Osteoblast (primary cell): ENCODE results near the gene NSF. TPM values are rescaled to one million over a fixed set of nuclear protein-coding genes. Genes with fewer than 3 reads are reported as not detected.
"Not testable (repeated sequence)": the region's sequence is repeated elsewhere in the genome, so short reads cannot be mapped to it uniquely, and the experiment has no call there.

Source experiments
- DNase-seq: peaks from one replicate; pipeline ENCODE4 v3.0.0; 2011; ENCODE audit warnings: low spot score, mixed read lengths; ENCODE audit not compliant: insufficient read length; ENCODE audit errors: missing footprints
- H2AFZ ChIP-seq: 2 replicates; pipeline ENCODE4 v1.6.0; 2011; ENCODE audit warnings: mild to moderate bottlenecking, low read length
- H3K27ac ChIP-seq: 2 replicates; pipeline ENCODE4 v1.5.1; 2011; ENCODE audit warnings: mild to moderate bottlenecking, low read depth, low read length, moderate library complexity
- H3K27me3 ChIP-seq: 2 replicates; pipeline ENCODE4 v1.6.0; 2012; ENCODE audit warnings: mild to moderate bottlenecking, control low read depth, inconsistent platforms, low read length, moderate library complexity; ENCODE audit not compliant: insufficient read depth
- H3K36me3 ChIP-seq: 2 replicates; pipeline ENCODE4 v1.5.1; 2011; ENCODE audit warnings: mild to moderate bottlenecking, low read length, control low read depth, moderate library complexity; ENCODE audit not compliant: insufficient read depth
- H3K4me1 ChIP-seq: 2 replicates; pipeline ENCODE4 v1.5.1; 2011; ENCODE audit warnings: mild to moderate bottlenecking, low read length, control low read depth, moderate library complexity; ENCODE audit not compliant: insufficient read depth
- H3K4me2 ChIP-seq: 2 replicates; pipeline ENCODE4 v1.6.0; 2011; ENCODE audit warnings: mild to moderate bottlenecking, low read length; ENCODE audit not compliant: insufficient read depth
- H3K4me3 ChIP-seq: fragments of 200-600 bp; sonication (generic); 3 replicates; pipeline ENCODE4 v1.5.1; 2012; ENCODE audit warnings: mild to moderate bottlenecking, low read length, inconsistent platforms; ENCODE audit not compliant: insufficient read depth
- H3K79me2 ChIP-seq: 2 replicates; pipeline ENCODE4 v1.6.0; 2012; ENCODE audit warnings: mild to moderate bottlenecking, low read length, control low read depth, inconsistent platforms; ENCODE audit not compliant: insufficient read depth
- H3K9me3 ChIP-seq: 2 replicates; pipeline ENCODE4 v1.5.1; 2011; ENCODE audit warnings: low read depth, low read length, control low read depth
- H4K20me1 ChIP-seq: 2 replicates; pipeline ENCODE4 v1.6.0; 2012; ENCODE audit warnings: mild to moderate bottlenecking, low read length, control low read depth; ENCODE audit not compliant: insufficient read depth
- total RNA-seq: library from RNA; depleted of rRNA; stranded (reverse); fragments of >200 nt; gene quantifications from 2 replicates; pipeline ENCODE4 v1.2.3, GENCODE V29; 2012

The NSF gene
- total RNA-seq, result 63.9 and 72.7 TPM in 2 replicates

DNA sequence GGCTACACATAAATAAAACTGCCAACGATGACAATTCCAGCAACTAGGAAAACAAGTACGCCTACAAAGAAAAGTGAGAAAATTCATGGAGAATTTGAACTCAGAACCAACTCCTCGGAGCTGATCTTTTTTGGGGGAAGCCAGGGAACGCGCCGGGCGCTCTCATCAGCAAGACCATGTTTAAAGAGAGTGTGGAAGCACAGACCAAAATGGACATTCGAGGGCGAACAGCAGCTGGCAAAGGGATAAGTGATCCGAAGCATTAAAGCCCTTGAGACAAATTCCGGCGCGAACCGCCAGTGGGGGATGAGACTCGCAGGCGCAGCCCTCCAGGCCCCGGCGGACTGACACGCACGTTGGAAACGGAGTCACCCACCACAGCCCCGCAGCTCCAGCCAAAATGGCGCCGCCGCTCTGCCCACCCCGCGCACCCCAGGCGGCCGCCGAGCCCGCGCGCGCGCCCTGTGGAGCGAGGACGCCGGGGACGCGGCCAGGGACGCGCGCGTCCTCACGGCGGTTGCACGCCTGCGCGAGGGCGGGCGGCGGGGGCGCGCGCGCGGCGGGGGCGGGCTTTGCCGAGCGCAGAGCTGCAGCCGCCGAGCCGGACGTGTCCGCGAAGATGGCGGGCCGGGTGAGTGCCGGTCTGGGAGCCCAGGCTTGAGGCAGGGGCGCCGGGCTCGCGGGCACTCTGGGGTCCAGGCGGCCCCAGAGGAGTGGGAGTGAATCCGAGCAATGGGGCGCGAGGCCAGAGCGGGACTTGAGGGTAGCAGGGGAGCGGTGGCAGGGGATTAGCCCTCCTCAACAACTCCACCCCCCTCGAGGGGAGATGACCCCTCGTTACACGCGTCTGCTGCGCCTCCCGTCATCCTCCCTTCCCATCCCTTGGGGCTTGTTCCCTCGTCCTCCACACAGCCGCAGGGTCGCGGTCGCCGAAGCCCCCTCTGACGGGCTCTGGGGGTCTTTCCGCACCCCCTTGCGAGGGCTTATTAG, at the start of gene NSF:
TSS of gene NSF (plus strand) at position 513 of the 990 bp plus-strand sequence. CDS start at position 620, 107 bp downstream.
- not testable (repeated sequence) for H3K27ac ChIP-seq, H3K9me3 ChIP-seq, H3K4me2 ChIP-seq, H2AFZ ChIP-seq, H3K4me3 ChIP-seq, H3K4me1 ChIP-seq, H4K20me1 ChIP-seq, H3K79me2 ChIP-seq, DNase-seq, H3K36me3 ChIP-seq, H3K27me3 ChIP-seq

DNA sequence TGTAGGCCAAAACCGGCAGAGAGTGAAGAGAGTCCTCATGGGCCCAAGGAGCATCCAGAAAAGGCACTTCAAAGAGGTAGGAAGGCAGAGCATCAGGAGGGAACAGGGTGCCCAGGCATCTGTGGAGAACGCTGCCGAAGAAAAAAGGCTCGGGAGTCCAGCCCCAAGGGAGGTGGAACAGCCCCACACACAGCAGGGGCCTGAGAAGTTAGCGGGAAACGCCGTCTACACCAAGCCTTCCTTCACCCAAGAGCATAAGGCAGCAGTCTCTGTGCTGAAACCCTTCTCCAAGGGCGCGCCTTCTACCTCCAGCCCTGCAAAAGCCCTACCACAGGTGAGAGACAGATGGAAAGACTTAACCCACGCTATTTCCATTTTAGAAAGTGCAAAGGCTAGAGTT, 41.9 kb upstream of the NSF start:
- not testable (repeated sequence) for H2AFZ ChIP-seq, H3K79me2 ChIP-seq, H4K20me1 ChIP-seq, H3K4me2 ChIP-seq, H3K9me3 ChIP-seq, H3K27me3 ChIP-seq, DNase-seq, H3K4me1 ChIP-seq, H3K4me3 ChIP-seq, H3K36me3 ChIP-seq, H3K27ac ChIP-seq

DNA sequence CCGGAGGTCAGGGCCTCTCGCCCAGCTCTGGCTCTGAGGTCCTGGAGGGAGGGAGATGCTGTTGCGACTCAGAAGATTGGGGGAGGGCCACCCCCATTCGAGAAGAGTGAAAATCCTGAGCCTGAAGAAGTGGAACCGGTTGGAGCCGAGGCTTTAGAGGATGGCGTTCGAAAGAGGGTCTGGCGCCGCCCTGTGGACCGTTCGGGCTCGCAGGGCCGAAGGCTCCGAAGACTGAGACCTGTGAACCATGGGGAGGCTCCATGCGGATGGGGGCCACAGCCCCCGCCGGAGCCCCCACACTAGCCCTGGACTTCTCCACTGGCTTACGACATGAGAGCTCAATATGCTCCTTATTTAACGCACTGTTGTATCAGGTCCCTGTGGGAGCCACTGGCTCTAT, 31.3 kb upstream of the NSF start:
- DNase-seq, H4K20me1 ChIP-seq: not testable (repeated sequence)

DNA sequence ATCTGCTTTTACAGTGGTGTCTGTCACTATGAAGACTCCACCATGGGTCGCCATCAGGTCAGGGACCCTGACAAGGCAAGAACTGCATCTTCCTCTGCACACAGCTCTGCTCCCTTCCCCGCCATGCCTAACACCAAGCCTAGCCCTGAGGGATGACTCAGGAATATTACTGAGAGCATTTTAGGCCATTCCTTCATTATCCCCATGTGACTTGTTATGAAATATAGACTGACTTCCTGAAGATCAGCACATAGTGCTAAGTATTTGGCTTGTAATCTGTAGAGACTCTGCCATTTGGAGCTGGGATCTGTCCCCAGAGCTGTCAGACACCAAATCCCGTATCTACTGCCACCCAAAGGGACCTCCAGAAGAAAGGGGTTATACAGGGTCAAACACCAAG, 30.4 kb upstream of the NSF start:
- H4K20me1 ChIP-seq, H3K79me2 ChIP-seq, DNase-seq, H3K36me3 ChIP-seq, H3K9me3 ChIP-seq, H3K27ac ChIP-seq, H3K4me1 ChIP-seq, H3K27me3 ChIP-seq, H3K4me3 ChIP-seq, H3K4me2 ChIP-seq, H2AFZ ChIP-seq: not testable (repeated sequence)

More for the DNA sequence above, 31.3 kb upstream of the NSF start:
- H3K9me3 ChIP-seq, H2AFZ ChIP-seq, H3K36me3 ChIP-seq, H3K27me3 ChIP-seq, H3K4me3 ChIP-seq, H3K79me2 ChIP-seq, H3K27ac ChIP-seq, H3K4me1 ChIP-seq, H3K4me2 ChIP-seq: not testable (repeated sequence)

DNA sequence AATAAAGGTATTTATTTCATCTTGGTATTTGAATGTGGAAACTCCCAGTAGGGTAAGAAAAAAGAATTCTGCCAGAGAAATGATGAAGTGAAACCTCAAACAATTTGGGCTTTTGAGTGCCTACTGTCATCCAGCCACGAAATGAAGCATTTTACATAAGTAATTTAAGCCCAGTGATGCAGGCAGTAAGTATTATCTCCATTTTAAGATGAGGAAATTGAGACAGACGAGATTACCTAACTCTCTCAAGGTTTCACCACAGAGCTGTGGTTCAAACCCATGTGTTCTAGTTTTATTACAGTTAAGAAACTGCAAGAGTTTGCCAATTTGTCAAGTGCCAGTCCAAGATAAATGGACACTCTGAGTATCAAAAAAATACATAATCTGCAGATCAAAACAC, 24.2 kb upstream of the NSF start:
- H3K36me3 ChIP-seq, H3K79me2 ChIP-seq, H3K4me1 ChIP-seq, H3K27me3 ChIP-seq, H3K9me3 ChIP-seq, DNase-seq, H4K20me1 ChIP-seq, H3K4me2 ChIP-seq, H3K27ac ChIP-seq, H3K4me3 ChIP-seq, H2AFZ ChIP-seq: not testable (repeated sequence)

DNA sequence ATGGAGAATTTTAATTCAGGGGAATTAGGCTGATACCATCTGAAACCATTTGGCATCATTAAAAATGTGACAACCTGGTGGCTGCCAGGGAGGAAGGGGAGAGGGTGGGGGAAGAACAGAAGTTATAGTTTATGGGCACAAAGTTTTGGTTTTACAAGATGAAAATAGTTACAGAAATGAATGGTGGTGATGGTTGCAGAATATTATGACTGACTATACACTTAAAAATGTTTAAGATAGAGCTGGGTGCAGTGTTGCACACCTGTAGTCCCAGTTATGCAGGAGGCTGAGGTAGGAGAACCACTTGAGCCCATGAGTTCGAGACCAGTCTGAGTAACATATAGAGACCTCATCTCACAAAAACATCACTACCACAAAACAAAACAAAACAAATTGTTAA, 23.5 kb upstream of the NSF start:
- H4K20me1 ChIP-seq, H3K9me3 ChIP-seq, H3K36me3 ChIP-seq, H3K27me3 ChIP-seq, H3K4me3 ChIP-seq, DNase-seq, H3K79me2 ChIP-seq, H2AFZ ChIP-seq, H3K4me1 ChIP-seq, H3K4me2 ChIP-seq, H3K27ac ChIP-seq: not testable (repeated sequence)

DNA sequence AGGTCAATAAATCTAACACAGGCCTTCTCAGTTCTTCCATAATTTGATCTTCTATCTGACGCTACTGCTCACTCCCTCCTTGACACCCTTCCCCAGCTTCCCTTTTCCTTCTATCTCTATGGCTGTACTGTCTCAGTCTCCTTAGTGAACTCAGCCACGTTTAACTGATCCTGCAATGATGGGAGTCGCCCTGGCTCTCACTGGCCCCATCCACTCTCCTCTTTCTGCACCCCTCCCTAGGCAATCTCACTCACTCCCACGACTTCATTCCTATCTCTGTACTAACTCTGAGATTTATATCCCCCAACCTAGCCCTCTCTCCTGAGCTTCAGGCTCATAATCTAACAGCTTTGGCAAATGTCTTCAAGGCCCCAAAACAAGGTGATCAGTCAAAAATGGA, 18.7 kb upstream of the NSF start:
- H3K4me2 ChIP-seq, H3K4me3 ChIP-seq, H3K9me3 ChIP-seq, H4K20me1 ChIP-seq, DNase-seq, H3K79me2 ChIP-seq, H3K27me3 ChIP-seq, H3K36me3 ChIP-seq, H2AFZ ChIP-seq, H3K4me1 ChIP-seq, H3K27ac ChIP-seq: not testable (repeated sequence)

DNA sequence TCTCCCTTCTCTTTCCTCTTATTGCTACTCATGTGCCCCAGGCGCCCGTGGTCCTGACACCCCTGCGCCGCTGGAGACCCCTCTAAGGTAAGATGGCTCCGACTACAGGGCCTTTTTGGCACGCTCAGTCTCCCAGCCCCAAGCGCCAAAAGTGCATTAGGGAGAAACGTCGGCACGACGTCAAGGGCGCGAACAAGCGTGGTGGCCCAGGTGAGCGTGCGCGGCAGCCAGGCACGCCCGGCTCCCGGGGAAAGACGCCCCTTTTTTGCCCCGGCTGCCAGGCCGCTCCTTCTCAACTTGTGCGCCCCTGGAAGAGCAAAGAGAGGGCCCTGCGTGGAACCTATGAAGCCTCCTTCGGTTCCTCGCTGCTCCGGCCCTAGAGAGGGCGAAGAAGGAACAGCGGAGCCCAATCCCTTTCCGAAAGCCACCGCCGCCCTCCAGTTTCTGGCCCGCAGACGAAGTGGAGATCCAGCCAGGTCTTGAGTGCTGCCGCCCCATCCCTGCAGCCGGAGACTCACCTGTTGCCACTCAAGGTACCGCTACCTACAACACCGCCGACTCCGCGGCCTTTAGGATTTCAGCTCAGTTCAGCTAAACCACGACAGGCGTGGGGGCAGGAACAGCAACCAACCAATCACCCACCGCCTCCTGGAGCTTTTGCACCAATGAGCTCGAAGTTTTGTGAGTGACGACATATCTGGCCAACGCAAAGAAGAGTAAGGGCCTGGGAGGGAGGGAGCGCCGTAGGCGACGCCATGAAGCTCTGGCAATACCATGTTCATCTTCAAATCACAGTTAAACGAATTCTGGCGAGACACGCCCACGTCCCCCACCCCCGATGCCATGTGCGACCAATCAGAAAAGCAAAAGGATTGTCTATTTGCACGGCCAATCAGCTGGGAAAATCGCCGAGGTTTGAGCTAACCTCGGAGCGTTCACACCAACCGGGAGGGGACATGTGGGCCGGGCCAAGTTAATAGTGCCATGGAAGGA, 11.1 kb upstream of the NSF start, which contains the start of gene ARL17A:
TSS of gene ARL17A (minus strand) at position 609 of the 993 bp plus-strand sequence. CDS start 3,369 bp downstream, outside the sequence.
- H3K4me1 ChIP-seq, DNase-seq, H3K27me3 ChIP-seq, H3K9me3 ChIP-seq, H3K79me2 ChIP-seq, H3K36me3 ChIP-seq, H4K20me1 ChIP-seq, H3K27ac ChIP-seq, H3K4me2 ChIP-seq: not testable (repeated sequence)
- Histone ChIP-seq H3K4me3 (peak within 1 kb of the TSS; percentile 53), H2AFZ (peak within 1 kb of the TSS; percentile 76)
